ENCODE results near the gene SPPL3. TPM values are rescaled to one million over a fixed set of nuclear protein-coding genes. Genes with fewer than 3 reads are reported as not detected.

SPPL3 gene
- total RNA-seq, 1 experiment from 2014 or later = 18.8 TPM

DNA sequence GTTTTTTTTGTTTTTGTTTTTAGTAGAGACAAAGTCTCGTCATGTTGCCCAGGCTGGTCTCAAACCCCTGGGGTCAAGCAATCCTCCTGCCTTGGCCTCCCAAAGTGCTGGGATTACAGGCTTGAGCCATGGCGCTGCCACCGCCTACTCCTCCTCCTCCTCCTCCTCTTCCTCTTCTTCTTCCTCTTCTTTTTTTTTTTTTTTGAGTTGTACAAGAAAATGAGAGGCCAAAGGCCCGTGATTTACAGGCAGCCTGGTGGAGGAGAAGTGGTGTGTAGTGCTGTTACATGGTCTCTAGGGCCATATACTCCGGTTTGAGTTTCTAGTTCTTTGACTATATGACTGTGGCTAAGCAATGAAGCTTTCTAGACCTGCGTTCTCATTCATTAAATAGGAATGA, 29.6 kb upstream of the SPPL3 start:
- DNase-seq (no peak), ATAC-seq (no peak)
- Histone ChIP-seq H3K9ac (ENCODE audit: low read length) (no peak overlapping the region), H3K4me2 (ENCODE audit: low read length) (no peak overlapping the region), H3K27ac (ENCODE audit: low read length) (no peak overlapping the region), H3K36me3 (ENCODE audit: low read depth, low read length) (no peaks in the 10 kb centered on the region), H2AFZ (ENCODE audit: low read length) (no peak overlapping the region), H3K79me2 (ENCODE audit: low read length) (no peaks in the 10 kb centered on the region), H3F3A (ENCODE audit: low read length, unreplicated experiment) (no peaks in the 10 kb centered on the region), H3K4me3 (ENCODE audit: low read length) (no peak overlapping the region), H3K27me3 (ENCODE audit: low read length) (no peaks in the 10 kb centered on the region), H3K9me2 (replicated peaks; ENCODE audit: low read length) (no peaks in the 10 kb centered on the region), H3K4me1 (ENCODE audit: insufficient read depth, low read length) (peaks cover 8% of the 10 kb centered on the region), H3K9me3 (ENCODE audit: low read length) (no peaks in the 10 kb centered on the region), H4K20me1 (ENCODE audit: low read length) (no peaks in the 10 kb centered on the region)
- TF ChIP-seq EZH2 (IDR thresholded peaks at IDR 0.05; ENCODE audit: low read length, unreplicated experiment) (no peak), EZH2phosphoT487 (IDR thresholded peaks at IDR 0.05; ENCODE audit: borderline replicate concordance, low read length) (no peak), CTCF (conservative IDR thresholded peaks at IDR 0.05; ENCODE audit: low read depth, low read length) (no peak)
- CTCF ChIA-PET = no interaction called here
- POLR2A ChIA-PET (ENCODE audit: unreplicated experiment) = no interaction called here
- intact Hi-C loops (cut with micrococcal nuclease) = no loop called here
- no TSS peak for BruUV-seq (replicated peaks)

DNA sequence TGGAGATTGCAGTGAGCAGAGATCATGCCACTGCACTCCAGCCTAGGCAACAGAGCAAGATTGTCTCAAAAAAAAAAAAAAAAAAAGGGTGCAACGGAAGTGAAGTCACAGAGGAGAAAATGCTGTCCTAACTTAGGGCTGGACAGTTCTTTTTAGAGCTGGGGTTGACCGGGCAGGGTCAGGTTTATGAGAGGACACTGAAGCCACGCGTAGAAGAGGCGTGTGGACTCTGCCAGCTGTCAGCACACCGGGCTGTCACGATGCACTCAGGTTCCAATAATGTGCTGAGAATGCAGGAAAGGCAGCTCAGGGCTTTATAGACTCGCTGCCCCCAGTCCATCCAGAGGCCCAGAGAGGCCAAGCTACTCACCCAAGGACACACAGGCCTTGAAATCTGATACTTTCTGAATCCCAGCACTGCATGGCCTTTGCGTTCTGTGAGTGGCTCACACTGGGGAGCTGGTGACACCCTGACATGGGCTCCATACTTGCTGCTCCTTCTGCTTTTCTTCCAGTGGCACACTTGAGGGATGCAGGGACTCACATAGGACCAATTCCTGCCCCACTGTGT, 28.9 kb upstream of the SPPL3 start:
- no peak for ATAC-seq
- no TSS peak for BruUV-seq (replicated peaks)
- Histone ChIP-seq H3K27ac (ENCODE audit: low read length) (no peak overlapping the region), H3K9me2 (replicated peaks; ENCODE audit: low read length) (no peaks in the 10 kb centered on the region), H3K9ac (ENCODE audit: low read length) (no peak overlapping the region), H3F3A (ENCODE audit: low read length, unreplicated experiment) (no peaks in the 10 kb centered on the region), H3K9me3 (ENCODE audit: low read length) (no peaks in the 10 kb centered on the region), H3K79me2 (ENCODE audit: low read length) (no peaks in the 10 kb centered on the region), H2AFZ (ENCODE audit: low read length) (no peak overlapping the region), H3K4me1 (ENCODE audit: insufficient read depth, low read length) (peaks cover 9% of the 10 kb centered on the region), H3K4me2 (ENCODE audit: low read length) (no peak overlapping the region), H3K27me3 (ENCODE audit: low read length) (no peaks in the 10 kb centered on the region), H4K20me1 (ENCODE audit: low read length) (no peaks in the 10 kb centered on the region), H3K36me3 (ENCODE audit: low read depth, low read length) (no peaks in the 10 kb centered on the region), H3K4me3 (ENCODE audit: low read length) (no peak overlapping the region)
- CTCF ChIA-PET = no interaction called here
- intact Hi-C loops (cut with micrococcal nuclease) = no loop called here
- TF ChIP-seq CTCF (conservative IDR thresholded peaks at IDR 0.05; ENCODE audit: low read depth, low read length) = no peak
- no peak for TF ChIP-seq EZH2 (IDR thresholded peaks at IDR 0.05; ENCODE audit: low read length, unreplicated experiment)
- TF ChIP-seq EZH2phosphoT487 (IDR thresholded peaks at IDR 0.05; ENCODE audit: borderline replicate concordance, low read length) = no peak
- POLR2A ChIA-PET (ENCODE audit: unreplicated experiment) = no interaction called here
- no peak for DNase-seq

GRCh38 chr12:120932058-120932457, 27.9 kb upstream of the SPPL3 start:
- H3K9me3 ChIP-seq (ENCODE audit: low read length) = no peaks in the 10 kb centered on the region
- H3K4me1 ChIP-seq (ENCODE audit: insufficient read depth, low read length) = peaks cover 9% of the 10 kb centered on the region
- H3K9me2 ChIP-seq (replicated peaks; ENCODE audit: low read length) = no peaks in the 10 kb centered on the region
- no peaks in the 10 kb centered on the region for H3K36me3 ChIP-seq (ENCODE audit: low read depth, low read length)
- H3F3A ChIP-seq (ENCODE audit: low read length, unreplicated experiment) = no peaks in the 10 kb centered on the region
- no peaks in the 10 kb centered on the region for H3K27me3 ChIP-seq (ENCODE audit: low read length)
- DNase-seq = no peak
- H3K79me2 ChIP-seq (ENCODE audit: low read length) = no peaks in the 10 kb centered on the region
- ATAC-seq = no peak
- H3K4me2 ChIP-seq (ENCODE audit: low read length) = no peak overlapping the region
- H3K27ac ChIP-seq (ENCODE audit: low read length) = no peak overlapping the region
- no peak overlapping the region for H3K9ac ChIP-seq (ENCODE audit: low read length)
- H4K20me1 ChIP-seq (ENCODE audit: low read length) = no peaks in the 10 kb centered on the region
- BruUV-seq (replicated peaks) = no TSS peak
- TF ChIP-seq EZH2phosphoT487 (IDR thresholded peaks at IDR 0.05; ENCODE audit: borderline replicate concordance, low read length) (no peak), EZH2 (IDR thresholded peaks at IDR 0.05; ENCODE audit: low read length, unreplicated experiment) (no peak), CTCF (conservative IDR thresholded peaks at IDR 0.05; ENCODE audit: low read depth, low read length) (no peak)
- CTCF ChIA-PET = interaction anchor here (0.7 kb wide), 1 partner anchor 87 kb away, joined by 17 read pairs; no protein-coding TSS in a partner anchor
- 0 out of 2 replicates have a peak overlapping the region, but pooled peaks have one; percentile 4 for H2AFZ ChIP-seq (ENCODE audit: low read length)
- POLR2A ChIA-PET (ENCODE audit: unreplicated experiment) = no interaction called here
- H3K4me3 ChIP-seq (ENCODE audit: low read length) = no peak overlapping the region
- intact Hi-C loops (cut with micrococcal nuclease) = no loop called here

Data from PC-3 (cell line).